MM.1S (cell line): ENCODE results near the gene PPM1A.

Experiments used
- CTCF ChIP-seq: fragments of 300-600 bp; sonication (generic); IDR thresholded peaks from 2 replicates; pipeline ENCODE4 v1.5.1; 2016; ENCODE audit warnings: antibody characterized with exemption, low read length, mixed read lengths
- EZH2 ChIP-seq: fragments of 300-600 bp; sonication (generic); optimal IDR thresholded peaks from 2 replicates; pipeline ENCODE3; 2017; ENCODE audit warnings: low read depth, mild to moderate bottlenecking, antibody characterized with exemption, low read length, mixed read lengths
- EZH2phosphoT487 ChIP-seq: fragments of 300-600 bp; sonication (generic); IDR thresholded peaks from 2 replicates; pipeline ENCODE4 v1.6.1; 2018; ENCODE audit warnings: antibody characterized with exemption, low read length

GRCh38 chr14:60204843-60205774 is 43.9 kb upstream of the PPM1A start:
- TF ChIP-seq CTCF, result no peak
- TF ChIP-seq EZH2phosphoT487, result no peak
- no peak for TF ChIP-seq EZH2
